ENCODE data around the gene RADIL.

RADIL gene

DNA sequence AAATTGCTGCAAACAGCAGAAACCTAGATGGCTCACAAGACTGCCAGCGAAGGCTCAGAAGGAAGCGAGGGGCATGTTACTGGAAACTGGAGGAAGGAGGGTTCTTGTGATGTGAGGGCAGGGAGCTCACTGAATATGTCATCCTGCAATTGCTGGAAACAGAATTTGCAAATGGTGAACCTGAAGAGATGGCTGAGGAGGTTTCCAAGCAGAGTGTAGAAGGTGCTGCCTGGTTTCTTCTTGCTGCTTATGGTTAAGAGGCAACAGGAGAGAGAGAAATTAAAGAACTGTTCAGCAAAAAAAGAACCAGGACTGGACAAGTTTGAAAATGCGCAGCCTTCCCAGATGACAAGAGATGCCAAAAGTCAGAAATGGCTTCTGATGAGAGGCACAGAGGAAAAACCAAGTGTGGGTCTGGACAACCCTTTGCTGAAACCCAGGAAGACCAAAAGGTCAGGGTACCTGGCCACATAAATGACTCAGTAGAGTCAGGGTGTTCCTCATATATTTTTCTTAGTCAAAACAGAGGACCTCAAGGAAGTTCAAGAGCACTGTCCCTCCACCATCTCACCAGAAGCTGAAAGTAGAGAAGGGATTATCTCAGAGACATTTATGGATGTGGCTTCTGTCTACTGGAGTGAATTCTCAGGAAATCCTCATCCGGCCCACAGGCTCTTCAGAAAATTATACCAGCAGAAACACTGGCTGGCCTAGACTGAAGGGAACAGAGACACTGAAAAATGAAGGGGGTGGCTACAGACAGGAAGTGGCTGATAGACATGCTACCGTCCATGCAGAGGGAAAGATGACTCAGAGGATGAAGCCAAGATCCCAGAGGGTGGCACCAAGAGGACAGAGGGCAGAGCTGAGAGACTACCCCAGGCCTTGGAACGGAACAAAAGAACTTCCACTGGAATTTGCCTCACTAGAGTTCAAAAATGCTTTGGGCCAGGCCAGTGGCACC is 31.8 kb downstream of the RADIL start:
- no peak for DNase-seq (ENCODE audit: low read depth)

- no peak for DNase-seq (ENCODE audit: low read depth)
These were observed 33.2 kb downstream of the RADIL start for GRCh38 chr7:4850262-4850795.

DNA sequence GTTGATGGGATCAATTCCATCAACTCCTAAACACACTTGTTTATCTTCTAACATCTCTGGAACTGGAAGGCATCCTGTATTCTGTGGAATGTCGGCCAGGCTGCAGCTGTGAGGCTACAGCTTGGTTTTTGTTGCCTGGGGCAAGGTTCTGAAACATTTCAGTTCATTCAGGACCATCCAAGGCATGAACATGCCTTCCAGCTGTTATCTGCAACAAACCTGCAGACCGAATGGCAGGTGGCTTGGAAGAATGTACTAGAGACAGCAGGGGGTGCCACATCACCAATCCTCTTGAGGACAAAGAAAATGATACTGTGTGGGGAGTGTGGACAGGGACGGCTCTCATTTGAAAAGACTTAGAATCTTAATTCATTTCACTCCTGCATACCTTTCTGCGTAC is 34.1 kb downstream of the RADIL start:
- no peak for DNase-seq (ENCODE audit: low read depth)

DNA sequence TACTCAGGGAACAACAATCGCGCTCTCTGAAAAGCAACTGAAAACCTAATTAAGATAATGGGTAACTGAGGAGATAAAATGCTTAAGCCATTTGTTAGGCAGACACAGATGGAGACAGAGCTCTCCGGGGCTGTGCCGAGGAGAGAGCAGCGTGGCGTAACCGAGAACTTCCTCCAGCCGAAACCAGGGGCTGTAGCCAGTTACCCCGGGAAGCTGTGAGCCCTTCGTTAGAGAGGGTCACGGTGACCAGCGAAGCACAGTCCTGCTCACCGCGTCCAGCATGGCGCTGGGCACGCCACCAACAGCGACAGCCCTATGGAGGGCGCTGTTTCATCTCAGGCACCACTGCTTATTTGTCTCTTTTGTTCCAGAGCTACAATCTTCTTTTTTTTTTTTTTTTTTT is 37.8 kb downstream of the RADIL start:
- DNase-seq (ENCODE audit: low read depth): no peak

DNA sequence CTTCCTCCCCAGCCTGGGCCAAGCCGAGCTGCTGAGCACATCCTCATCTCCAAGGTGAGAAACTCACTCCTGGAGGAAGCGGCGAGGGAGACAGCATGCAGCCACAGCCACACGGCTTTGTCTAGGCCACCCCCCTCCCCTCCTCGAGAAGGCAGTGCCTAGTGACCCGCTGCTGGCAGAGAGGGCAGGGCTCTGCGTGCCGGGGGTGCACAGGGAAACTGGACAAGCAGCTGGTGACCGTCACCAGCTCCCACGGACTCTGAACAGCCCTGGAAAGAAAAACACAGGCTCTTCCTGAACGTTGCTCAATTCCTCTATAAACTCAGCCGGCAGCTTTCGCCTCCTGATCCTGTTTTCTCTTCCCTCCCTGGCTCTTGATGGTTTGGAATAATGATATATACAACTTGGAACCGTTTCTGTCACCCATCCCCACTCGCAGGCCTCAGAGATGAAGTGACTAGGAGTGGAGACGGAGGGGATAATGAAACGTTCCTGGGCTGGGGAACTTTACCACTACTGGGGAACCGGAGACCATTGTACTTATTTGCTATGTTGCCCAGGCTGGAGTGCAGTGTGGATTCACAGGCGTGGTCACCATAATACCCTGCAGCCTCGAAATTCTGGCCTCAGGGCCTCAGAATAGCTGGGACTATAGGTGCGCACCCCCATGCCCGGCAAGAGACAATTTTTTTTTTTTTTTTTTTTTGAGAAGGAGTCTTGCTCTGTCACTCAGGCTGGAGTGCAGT is 41.0 kb downstream of the RADIL start:
- DNase-seq (ENCODE audit: low read depth): no peak

GRCh38 chr7:4841836-4842235 is 41.7 kb downstream of the RADIL start:
- no peak for DNase-seq (ENCODE audit: low read depth)

- no peak for DNase-seq (ENCODE audit: low read depth)
These were observed 42.3 kb downstream of the RADIL start for GRCh38 chr7:4841007-4841784.

- DNase-seq (ENCODE audit: low read depth): no peak
These were observed 43.4 kb downstream of the RADIL start for GRCh38 chr7:4840079-4840501.

DNA sequence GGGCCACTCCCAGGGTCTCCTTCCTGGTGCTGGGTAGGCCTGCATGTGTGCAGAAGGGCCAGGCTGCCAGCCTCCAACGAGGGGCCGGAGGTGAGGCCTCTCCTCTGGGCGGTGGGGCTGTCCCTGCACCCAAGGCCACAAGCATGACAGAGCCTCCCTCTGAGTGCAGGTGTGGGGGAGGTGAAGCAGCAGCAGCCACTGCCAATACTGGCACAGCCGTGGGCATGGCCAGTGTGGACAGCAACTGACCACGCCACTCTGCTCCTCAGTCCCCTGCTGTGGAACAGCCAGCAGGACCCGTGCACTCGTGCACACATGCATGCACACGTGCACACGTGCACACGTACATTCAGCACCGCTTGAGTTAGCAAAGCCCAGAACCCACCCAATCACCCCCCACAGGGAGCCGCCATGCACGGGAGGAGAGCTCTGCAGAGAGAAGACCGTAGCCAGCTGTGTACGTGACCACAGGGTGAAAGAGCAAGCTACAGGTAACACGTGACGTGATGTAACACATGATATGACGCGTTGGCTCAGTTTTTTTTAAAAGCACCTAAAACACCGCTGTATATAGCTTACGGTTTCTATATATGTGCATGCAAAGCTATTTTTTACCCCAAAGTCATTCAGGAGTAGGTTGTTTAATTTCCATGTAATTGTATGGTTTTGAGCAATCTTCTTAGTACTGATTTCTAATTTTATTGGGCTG is 44.7 kb downstream of the RADIL start:
- DNase-seq (ENCODE audit: low read depth): no peak

DNA sequence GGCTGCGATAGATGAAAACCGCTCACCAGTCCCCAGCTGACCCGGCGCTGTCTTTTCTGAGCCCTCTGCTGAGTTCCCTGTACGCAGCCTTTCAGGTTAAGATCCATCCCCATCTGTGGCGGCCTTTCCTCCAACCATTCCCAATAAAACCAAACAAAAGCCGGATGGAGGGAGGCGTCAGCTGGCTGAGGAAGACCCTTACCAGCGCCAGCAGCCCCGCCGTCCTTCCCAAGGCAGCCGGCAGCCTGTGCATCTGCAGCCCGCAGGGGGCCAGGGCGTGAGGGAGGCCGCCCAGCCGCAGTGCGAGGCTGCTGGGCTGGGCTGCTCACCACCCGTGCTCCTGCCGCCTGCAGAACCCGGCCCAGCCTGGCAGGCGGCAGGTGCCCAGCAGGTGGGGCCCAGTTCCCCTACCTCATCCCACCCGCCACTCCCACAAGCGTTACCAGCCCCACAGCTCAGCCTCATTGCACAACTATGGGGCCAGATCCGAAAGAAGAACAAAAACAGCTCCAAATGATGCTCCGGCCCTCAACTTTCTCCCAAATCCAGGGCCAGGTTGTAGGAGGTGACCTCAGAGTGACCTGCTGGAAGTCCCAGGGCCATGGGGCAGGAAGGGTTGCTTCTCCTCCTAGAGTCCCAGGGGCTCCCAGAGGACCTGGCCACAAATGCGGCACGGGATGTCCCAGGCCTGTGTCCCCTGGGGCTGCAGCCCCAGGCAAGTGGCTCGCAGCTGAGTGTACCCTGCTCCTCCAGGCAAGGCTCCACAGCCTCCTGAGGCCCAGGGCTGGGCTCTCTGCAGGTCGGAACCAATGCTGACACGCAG is 45.5 kb downstream of the RADIL start:
- no peak for DNase-seq (ENCODE audit: low read depth)

DNA sequence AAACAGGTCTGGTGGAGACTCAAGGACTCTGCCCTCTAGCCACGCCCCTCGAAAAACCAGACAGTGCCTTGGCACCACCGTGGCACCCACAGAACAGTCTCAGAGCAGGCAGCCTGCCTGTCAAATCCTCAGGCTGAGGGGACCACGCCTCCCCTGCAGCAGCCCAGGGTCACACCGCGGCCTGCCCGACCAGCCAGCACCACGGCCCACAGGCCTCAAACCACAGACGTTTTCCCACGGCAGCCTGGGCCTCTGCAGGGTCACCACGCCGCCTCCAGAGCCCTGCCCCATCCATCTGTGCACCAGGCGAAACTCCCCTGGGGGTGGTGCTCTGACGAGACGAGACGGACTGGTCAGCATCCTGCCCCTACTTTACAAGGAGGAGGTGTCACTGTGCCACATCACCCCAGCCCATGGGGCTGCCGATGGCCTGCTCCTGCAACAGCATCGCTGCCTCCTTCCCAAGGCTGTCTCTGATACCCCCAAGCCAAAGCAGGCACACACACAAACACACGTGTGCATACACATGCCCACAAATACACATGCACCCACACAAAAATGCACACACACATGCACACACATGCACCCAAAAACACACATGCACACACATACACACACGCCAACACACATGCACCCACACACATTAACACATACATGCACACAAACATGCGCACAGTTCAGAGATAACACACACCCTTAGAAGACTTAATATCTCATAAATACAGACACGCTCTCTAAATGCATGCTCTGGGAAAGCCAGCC is 46.3 kb downstream of the RADIL start:
- no peak for DNase-seq (ENCODE audit: low read depth)

DNA sequence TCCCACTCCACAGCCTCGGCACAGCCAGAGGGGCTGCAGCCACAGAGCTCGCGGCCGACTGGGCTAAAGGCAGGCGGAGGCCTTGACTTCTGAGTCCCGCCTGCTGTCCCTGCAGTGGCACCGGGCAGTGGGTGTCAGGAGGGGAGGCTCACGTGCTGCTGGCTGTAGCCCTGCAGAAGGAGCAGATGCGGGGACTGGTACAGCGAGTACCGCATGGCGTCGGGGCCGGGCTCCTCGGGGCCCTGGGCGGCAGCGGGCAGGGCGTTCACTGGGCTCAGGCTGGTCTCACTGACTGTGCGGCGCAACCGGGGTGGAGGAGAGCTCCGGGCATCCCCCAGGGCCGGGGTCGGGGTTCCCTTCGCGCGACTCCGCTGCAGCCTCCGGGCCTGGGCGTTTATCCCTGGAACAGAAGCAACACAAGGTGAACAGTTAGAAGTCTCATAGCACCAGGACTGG is 47.3 kb downstream of the RADIL start:
- no peak for DNase-seq (ENCODE audit: low read depth)

GRCh38 chr7:4835398-4836205 is 47.9 kb downstream of the RADIL start:
- DNase-seq (ENCODE audit: low read depth): no peak

GRCh38 chr7:4834601-4835397 is 48.7 kb downstream of the RADIL start:
- no peak for DNase-seq (ENCODE audit: low read depth)

DNA sequence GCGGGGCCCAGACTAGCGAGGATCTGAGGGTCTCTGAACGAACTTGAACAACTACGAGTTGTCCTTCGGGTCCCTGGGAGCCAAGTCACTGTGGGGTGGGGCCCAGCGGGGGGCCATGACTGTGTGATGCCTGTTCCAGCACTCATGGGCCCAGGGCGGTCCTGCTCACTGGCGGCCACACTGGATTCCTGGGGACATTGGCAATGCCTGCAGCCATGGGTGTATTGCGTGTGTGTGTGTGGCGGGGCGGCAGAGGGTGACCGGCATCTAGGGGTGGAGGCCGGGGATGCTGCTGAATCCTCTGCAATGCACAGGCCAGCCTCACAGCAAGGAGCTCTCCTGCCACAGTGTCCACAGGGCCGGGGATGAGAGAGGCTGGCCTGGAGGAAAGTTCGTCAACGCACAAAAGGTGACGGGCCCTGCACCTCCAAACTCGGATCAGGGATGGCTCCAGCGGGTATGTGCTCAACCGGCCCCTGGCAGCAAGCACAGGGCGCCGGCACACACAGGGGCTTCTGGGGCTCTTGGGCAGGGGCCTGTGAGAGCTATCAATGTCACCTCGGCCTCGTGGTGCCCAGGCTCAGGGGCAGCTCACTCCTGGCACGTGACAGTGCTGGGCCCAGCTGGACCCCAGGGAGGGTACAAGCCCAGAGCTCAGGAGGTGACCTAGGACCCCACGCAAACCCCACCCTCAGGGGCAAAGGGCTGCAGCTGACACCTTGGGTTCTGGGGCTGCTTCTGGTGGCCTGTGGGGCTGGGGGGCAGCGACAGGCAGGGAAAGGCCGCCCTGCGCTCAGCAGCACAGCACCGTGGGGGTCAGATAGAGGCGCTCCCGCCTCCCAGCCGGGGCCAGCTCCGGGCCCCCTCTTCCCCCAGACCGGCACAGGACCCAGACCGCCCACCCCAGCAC is 49.6 kb downstream of the RADIL start:
- no peak for DNase-seq (ENCODE audit: low read depth)

- DNase-seq (ENCODE audit: low read depth): no peak
These were observed 50.3 kb downstream of the RADIL start for GRCh38 chr7:4833176-4833575.

GRCh38 chr7:4832711-4833110 is 50.8 kb downstream of the RADIL start:
- no peak for DNase-seq (ENCODE audit: low read depth)
